Measurements from ENCODE around the gene SMC4. TPM values are rescaled to one million over a fixed set of nuclear protein-coding genes. Genes with fewer than 3 reads are reported as not detected.

Gene SMC4
- total RNA-seq, 4 donors from 2014 or later, result 11.8 to 119 (median 72.4) TPM

- no peak overlapping the region for H3K4me3 ChIP-seq
- no peak overlapping the region for H3K27ac ChIP-seq
- intact Hi-C loops (cut with DNase I; ENCODE audit: low total_unique reads), result no loop called here
- H3K27me3 ChIP-seq, result no peaks in the 10 kb centered on the region
- no peaks in the 10 kb centered on the region for H3K36me3 ChIP-seq
- no peak for DNase-seq
- H3K4me1 ChIP-seq, result no peaks in the 10 kb centered on the region
- no peaks in the 10 kb centered on the region for H3K9me3 ChIP-seq
- TF ChIP-seq CTCF (IDR thresholded peaks at IDR 0.05) (no peak), POLR2A (IDR thresholded peaks at IDR 0.05) (no peak)
These were observed 35.6 kb downstream of the SMC4 start for GRCh38 chr3:160435095-160435494.

GRCh38 chr3:160435747-160436146, 36.3 kb downstream of the SMC4 start:
- TF ChIP-seq POLR2A (IDR thresholded peaks at IDR 0.05), result no peak
- TF ChIP-seq CTCF (IDR thresholded peaks at IDR 0.05), result no peak
- H3K36me3 ChIP-seq, result no peaks in the 10 kb centered on the region
- H3K27ac ChIP-seq, result no peak overlapping the region
- no peak overlapping the region for H3K4me3 ChIP-seq
- H3K27me3 ChIP-seq, result no peaks in the 10 kb centered on the region
- intact Hi-C loops (cut with DNase I; ENCODE audit: low total_unique reads), result no loop called here
- no peaks in the 10 kb centered on the region for H3K4me1 ChIP-seq
- H3K9me3 ChIP-seq, result no peaks in the 10 kb centered on the region
- no peak for DNase-seq

- intact Hi-C loops (cut with DNase I; ENCODE audit: low total_unique reads), result no loop called here
- Histone ChIP-seq H3K4me3 (no peak overlapping the region), H3K27me3 (no peaks in the 10 kb centered on the region), H3K9me3 (no peaks in the 10 kb centered on the region), H3K27ac (no peak overlapping the region), H3K4me1 (no peaks in the 10 kb centered on the region), H3K36me3 (no peaks in the 10 kb centered on the region)
- DNase-seq, result no peak
- TF ChIP-seq CTCF (IDR thresholded peaks at IDR 0.05), result no peak
- TF ChIP-seq POLR2A (IDR thresholded peaks at IDR 0.05), result no peak
These were observed 37.6 kb downstream of the SMC4 start for GRCh38 chr3:160437083-160437455.

GRCh38 chr3:160440687-160441086, 41.2 kb downstream of the SMC4 start:
- no peaks in the 10 kb centered on the region for H3K9me3 ChIP-seq
- intact Hi-C loops (cut with DNase I; ENCODE audit: low total_unique reads), result no loop called here
- no peak for TF ChIP-seq CTCF (IDR thresholded peaks at IDR 0.05)
- no peak for TF ChIP-seq POLR2A (IDR thresholded peaks at IDR 0.05)

GRCh38 chr3:160444411-160444810, 45.0 kb downstream of the SMC4 start:
- no peak for DNase-seq
- Histone ChIP-seq H3K27ac (no peak overlapping the region), H3K27me3 (no peaks in the 10 kb centered on the region), H3K36me3 (no peaks in the 10 kb centered on the region), H3K4me3 (no peak overlapping the region), H3K4me1 (no peaks in the 10 kb centered on the region), H3K9me3 (no peaks in the 10 kb centered on the region)
- TF ChIP-seq POLR2A (IDR thresholded peaks at IDR 0.05), result no peak
- TF ChIP-seq CTCF (IDR thresholded peaks at IDR 0.05), result no peak
- intact Hi-C loops (cut with DNase I; ENCODE audit: low total_unique reads), result no loop called here

More at GRCh38 chr3:160440687-160441086, 41.2 kb downstream of the SMC4 start:
- H3K36me3 ChIP-seq, result no peaks in the 10 kb centered on the region
- H3K27me3 ChIP-seq, result no peaks in the 10 kb centered on the region
- no peak overlapping the region for H3K27ac ChIP-seq
- H3K4me3 ChIP-seq, result no peak overlapping the region
- no peak for DNase-seq
- H3K4me1 ChIP-seq, result no peaks in the 10 kb centered on the region
